GM23248 (cell line): ENCODE measurements around the gene ACSF3.
"Not testable (repeated sequence)": the region's sequence is repeated elsewhere in the genome, so short reads cannot be mapped to it uniquely, and the experiment has no call there.

Experiments used
- EZH2 ChIP-seq: fragments of 200-600 bp; sonication (generic); IDR thresholded peaks from 2 replicates; pipeline ENCODE4 v1.6.1; 2018; ENCODE audit warnings: antibody characterized with exemption, mild to moderate bottlenecking; ENCODE audit not compliant: insufficient read depth, poor library complexity, severe bottlenecking
- EZH2phosphoT487 ChIP-seq: fragments of 200-600 bp; sonication (generic); IDR thresholded peaks from 2 replicates; pipeline ENCODE4 v1.6.1; 2018; ENCODE audit warnings: antibody characterized with exemption, moderate library complexity, mild to moderate bottlenecking, low read depth; ENCODE audit not compliant: insufficient read depth

GRCh38 chr16:89165681-89165979, 72.0 kb downstream of the ACSF3 start:
- not testable (repeated sequence) for TF ChIP-seq EZH2, EZH2phosphoT487
